Amygdala (tissue), 56 donors: Measurements from ENCODE around the gene BLNK.

Experiments
- DNase-seq, 56 donors: peaks; one replicate each; lab custom pipeline; 2025; lab: John Stamatoyannopoulos, UW

Gene BLNK

DNA sequence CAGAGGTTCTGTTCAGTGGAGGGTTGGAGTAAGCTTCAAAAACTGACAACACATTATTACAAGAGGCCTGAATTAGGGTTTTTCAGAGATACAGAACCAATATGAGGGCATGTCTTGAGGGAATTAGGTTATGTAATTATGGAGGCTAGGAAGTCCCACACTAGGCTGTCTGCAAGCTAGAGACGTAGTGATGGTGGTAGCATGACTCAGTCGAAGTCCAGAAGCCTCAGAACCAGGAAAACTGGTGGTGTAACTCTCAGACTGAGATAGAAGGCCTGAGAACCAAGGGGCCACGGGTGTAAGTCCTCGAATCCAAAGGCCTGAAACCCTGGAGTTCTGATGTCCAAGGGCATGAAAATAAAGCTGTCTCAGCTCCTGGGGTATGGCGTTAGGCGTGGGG, 105.6 kb downstream of the BLNK start:
- DNase-seq = no peak

DNA sequence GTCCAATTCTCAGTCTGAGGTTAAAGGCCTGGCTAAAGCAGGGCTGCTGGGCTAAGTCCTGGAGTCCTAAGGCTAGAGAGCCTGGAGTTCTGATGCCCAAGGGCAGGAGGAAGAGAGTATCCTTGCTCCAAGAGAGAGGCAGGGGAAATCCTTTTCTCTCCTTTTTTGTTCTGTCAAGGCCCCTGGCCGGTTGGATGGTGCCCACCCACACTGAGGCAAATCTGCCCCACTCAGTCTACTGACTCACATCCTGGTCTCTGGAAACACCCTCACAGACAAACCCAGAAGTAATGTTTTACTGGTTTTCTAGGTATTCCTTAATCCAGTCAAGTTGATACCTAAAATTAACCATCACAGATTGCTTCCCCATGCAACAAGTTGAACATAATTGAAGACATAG, 118.3 kb downstream of the BLNK start:
- DNase-seq = no peak

DNA sequence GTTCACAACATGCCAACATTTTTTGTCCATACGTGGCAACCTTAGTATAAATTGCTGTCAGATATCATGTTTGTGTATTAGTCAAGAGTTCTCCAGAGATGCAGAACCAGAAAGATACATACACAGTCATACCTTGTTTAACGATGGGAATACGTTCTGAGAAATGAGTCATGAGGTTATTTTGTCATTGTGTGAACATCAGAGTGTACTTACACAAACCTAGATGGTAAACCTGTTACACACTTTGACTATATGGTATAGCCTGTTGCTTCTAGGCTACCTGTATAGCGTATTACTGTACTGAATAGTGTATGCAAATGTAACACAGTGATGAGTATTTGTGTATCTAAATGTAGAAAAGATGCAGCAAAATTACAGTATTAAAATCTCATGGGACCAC, 118.9 kb downstream of the BLNK start:
- DNase-seq = no peak
